Cardiac septum (tissue), 1 donor: Measurements from ENCODE around the gene LINC00237. TPM values are rescaled to one million over a fixed set of nuclear protein-coding genes. Genes with fewer than 3 reads are reported as not detected.

ENCODE experiments used
- DNase-seq: peaks from one replicate; pipeline ENCODE4 v3.0.0-alpha.2; 2020; ENCODE audit warnings: low spot score
- intact Hi-C: fragments of 100-400 bp; cut with DNase I; formaldehyde crosslinking; loops from one replicate; pipeline ENCODE4 v1.14.0; 2022
- total RNA-seq: library from RNA; stranded (reverse); fragmentation: NEBNext Ultra II Directional; extraction: Animal tissue kit (Norgen Biotek cat#: 25700); gene quantifications from one replicate; pipeline ENCODE4 v1.2.1, GENCODE V29; 2021
- donor health status: DM: no; HTN: no; CAD: no.

LINC00237 gene
- total RNA-seq, 1 donor from 2014 or later = not detected

- DNase-seq = no peak
- intact Hi-C loops = no loop called here
These were observed 20.4 kb upstream of the LINC00237 start for GRCh38 chr20:21126581-21126870.

- intact Hi-C loops = loop anchor here (2.0 kb wide), 1 partner anchor 177 kb away; the partner anchor contains the start of gene XRN2
- peak; percentile 99 for DNase-seq
These were observed 19.9 kb upstream of the LINC00237 start, which contains the start of gene KIZ for GRCh38 chr20:21125849-21126580. KIZ (plus strand) TSS chr20:21126082; CDS start chr20:21126116, 34 bp downstream.

GRCh38 chr20:21125072-21125848 lies 19.1 kb upstream of the LINC00237 start:
- intact Hi-C loops = loop anchor here (2.0 kb wide), 1 partner anchor 178 kb away; the partner anchor contains the start of gene XRN2

GRCh38 chr20:21124190-21124589 lies 18.0 kb upstream of the LINC00237 start:
- no peak for DNase-seq
- intact Hi-C loops = loop anchor here (2.0 kb wide), 1 partner anchor 179 kb away; the partner anchor contains the start of gene XRN2

More at GRCh38 chr20:21125072-21125848, 19.1 kb upstream of the LINC00237 start:
- DNase-seq = no peak

GRCh38 chr20:21118782-21119181 lies 12.6 kb upstream of the LINC00237 start:
- intact Hi-C loops = no loop called here
- DNase-seq = no peak

- intact Hi-C loops = no loop called here
- no peak for DNase-seq
These were observed 12.0 kb upstream of the LINC00237 start for GRCh38 chr20:21118138-21118537.

GRCh38 chr20:21117521-21117920 lies 11.4 kb upstream of the LINC00237 start:
- no peak for DNase-seq
- intact Hi-C loops = no loop called here

GRCh38 chr20:21114584-21114983 lies 8.4 kb upstream of the LINC00237 start:
- intact Hi-C loops = no loop called here
- DNase-seq = no peak

- no peak for DNase-seq
- intact Hi-C loops = no loop called here
These were observed 7.5 kb upstream of the LINC00237 start for GRCh38 chr20:21113697-21114096.

- intact Hi-C loops = no loop called here
- DNase-seq = no peak
These were observed 5.3 kb upstream of the LINC00237 start for GRCh38 chr20:21111416-21111815.

- intact Hi-C loops = no loop called here
- DNase-seq = no peak
These were observed 4.7 kb upstream of the LINC00237 start for GRCh38 chr20:21110811-21111210.

- no peak for DNase-seq
- intact Hi-C loops = loop anchor here (10.0 kb wide), 1 partner anchor 286 kb away; the partner anchor contains the start of gene NKX2-4
These were observed 3.0 kb upstream of the LINC00237 start for GRCh38 chr20:21109144-21109543.

GRCh38 chr20:21105429-21106170 lies 558 bp downstream of the LINC00237 start:
- intact Hi-C loops = loop anchor here (10.0 kb wide), 1 partner anchor 289 kb away; the partner anchor contains the start of gene NKX2-4
- DNase-seq = no peak

- DNase-seq = no peak
- intact Hi-C loops = loop anchor here (10.0 kb wide), 1 partner anchor 290 kb away; the partner anchor contains the start of gene NKX2-4
These were observed 1.2 kb downstream of the LINC00237 start for GRCh38 chr20:21104921-21105320.

- DNase-seq = no peak
- intact Hi-C loops = loop anchor here (10.0 kb wide), 1 partner anchor 290 kb away; the partner anchor contains the start of gene NKX2-4
These were observed 1.7 kb downstream of the LINC00237 start for GRCh38 chr20:21104466-21104761.

GRCh38 chr20:21103582-21104465 lies 2.3 kb downstream of the LINC00237 start:
- no peak for DNase-seq
- intact Hi-C loops = loop anchor here (10.0 kb wide), 1 partner anchor 291 kb away; the partner anchor contains the start of gene NKX2-4

- intact Hi-C loops = loop anchor here (10.0 kb wide), 1 partner anchor 292 kb away; the partner anchor contains the start of gene NKX2-4
These were observed 3.4 kb downstream of the LINC00237 start for GRCh38 chr20:21102603-21103311.

GRCh38 chr20:21101932-21102575 lies 4.1 kb downstream of the LINC00237 start:
- no peak for DNase-seq
- intact Hi-C loops = loop anchor here (10.0 kb wide), 1 partner anchor 293 kb away; the partner anchor contains the start of gene NKX2-4

More at GRCh38 chr20:21102603-21103311, 3.4 kb downstream of the LINC00237 start:
- DNase-seq = no peak
